Epithelial cell of proximal tubule (primary cell): ENCODE results near the gene RAB26. TPM values are rescaled to one million over a fixed set of nuclear protein-coding genes. Genes with fewer than 3 reads are reported as not detected.
"Not testable (repeated sequence)": the region's sequence is repeated elsewhere in the genome, so short reads cannot be mapped to it uniquely, and the experiment has no call there.

Experiments
- DNase-seq: peaks from one replicate; pipeline ENCODE4 v3.0.0-alpha.2; 2011; ENCODE audit warnings: low read depth
- H3K4me3 ChIP-seq: 2 replicates; pipeline ENCODE4 v1.5.1; 2011; ENCODE audit warnings: low read depth, mild to moderate bottlenecking, low read length
- CTCF ChIP-seq: conservative IDR thresholded peaks from 2 replicates; pipeline ENCODE4 v1.5.1; 2012; ENCODE audit warnings: low read depth, mild to moderate bottlenecking, low read length
- total RNA-seq: library from RNA; depleted of rRNA; stranded (reverse); fragments of >200 nt; gene quantifications from 2 replicates; pipeline ENCODE4 v1.2.3, GENCODE V29; 2015

The RAB26 gene
- total RNA-seq, 1 donor from 2014 or later, result 11.6 TPM

- DNase-seq, H3K4me3 ChIP-seq: not testable (repeated sequence)
Observed at GRCh38 chr16:2112539-2113106, 35.8 kb upstream of the RAB26 start.

- not testable (repeated sequence) for H3K4me3 ChIP-seq, DNase-seq
Observed at GRCh38 chr16:2114225-2114624, 34.2 kb upstream of the RAB26 start.

GRCh38 chr16:2114885-2115590 lies 33.4 kb upstream of the RAB26 start:
- H3K4me3 ChIP-seq, DNase-seq: not testable (repeated sequence)

- H3K4me3 ChIP-seq, result no peak overlapping the region
- TF ChIP-seq CTCF, result no peak
- no peak for DNase-seq
Observed at GRCh38 chr16:2115591-2115973, 32.8 kb upstream of the RAB26 start.

- not testable (repeated sequence) for H3K4me3 ChIP-seq, DNase-seq
Observed at GRCh38 chr16:2116428-2116827, 32.0 kb upstream of the RAB26 start.

- H3K4me3 ChIP-seq, DNase-seq: not testable (repeated sequence)
Observed at GRCh38 chr16:2117341-2117740, 31.1 kb upstream of the RAB26 start.

- not testable (repeated sequence) for DNase-seq, H3K4me3 ChIP-seq
Observed at GRCh38 chr16:2117960-2118722, 30.3 kb upstream of the RAB26 start.

- not testable (repeated sequence) for H3K4me3 ChIP-seq, DNase-seq
Observed at GRCh38 chr16:2121325-2121724, 27.1 kb upstream of the RAB26 start.

GRCh38 chr16:2121853-2122252 lies 26.6 kb upstream of the RAB26 start:
- H3K4me3 ChIP-seq, result no peak overlapping the region
- no peak for TF ChIP-seq CTCF
- no peak for DNase-seq

GRCh38 chr16:2122429-2122828 lies 26.0 kb upstream of the RAB26 start:
- no peak overlapping the region for H3K4me3 ChIP-seq
- no peak for TF ChIP-seq CTCF
- DNase-seq, result no peak

GRCh38 chr16:2122934-2123683 lies 25.3 kb upstream of the RAB26 start:
- H3K4me3 ChIP-seq, DNase-seq: not testable (repeated sequence)

GRCh38 chr16:2123706-2124376 lies 24.6 kb upstream of the RAB26 start:
- not testable (repeated sequence) for DNase-seq, H3K4me3 ChIP-seq

GRCh38 chr16:2124377-2124693 lies 24.1 kb upstream of the RAB26 start:
- DNase-seq, H3K4me3 ChIP-seq: not testable (repeated sequence)

- DNase-seq, H3K4me3 ChIP-seq: not testable (repeated sequence)
Observed at GRCh38 chr16:2124694-2125444, 23.6 kb upstream of the RAB26 start.
